Peyer's patch (tissue), 4 donors: ENCODE measurements around the gene TPPP3.

Experiments used
- CTCF ChIP-seq, 6 experiments: fragments of 450-650 bp in 4 of 6; fragments of 200-600 bp in 2 of 6; sonication (generic) in 1 of 6; IDR thresholded peaks; one replicate each; pipeline ENCODE4 v1.5.1; 2017 to 2019; ENCODE audit warnings: antibody characterized with exemption in 6 of 6, mild to moderate bottlenecking in 3 of 6, moderate library complexity in 1 of 6
- POLR2A ChIP-seq, 2 donors: fragments of 450-650 bp; IDR thresholded peaks; one replicate each; pipeline ENCODE4 v1.5.1; 2017; ENCODE audit warnings: antibody characterized with exemption in 2 of 2, mild to moderate bottlenecking in 2 of 2, moderate library complexity in 2 of 2

GRCh38 chr16:67412294-67412693, 19.0 kb upstream of the TPPP3 start:
- no peak for TF ChIP-seq CTCF (IDR thresholded peaks at IDR 0.05)
- no peak for TF ChIP-seq POLR2A (IDR thresholded peaks at IDR 0.05)
